ENCODE data around the gene IMPA2.
"Not testable (repeated sequence)": the region's sequence is repeated elsewhere in the genome, so short reads cannot be mapped to it uniquely, and the experiment has no call there.

DNA sequence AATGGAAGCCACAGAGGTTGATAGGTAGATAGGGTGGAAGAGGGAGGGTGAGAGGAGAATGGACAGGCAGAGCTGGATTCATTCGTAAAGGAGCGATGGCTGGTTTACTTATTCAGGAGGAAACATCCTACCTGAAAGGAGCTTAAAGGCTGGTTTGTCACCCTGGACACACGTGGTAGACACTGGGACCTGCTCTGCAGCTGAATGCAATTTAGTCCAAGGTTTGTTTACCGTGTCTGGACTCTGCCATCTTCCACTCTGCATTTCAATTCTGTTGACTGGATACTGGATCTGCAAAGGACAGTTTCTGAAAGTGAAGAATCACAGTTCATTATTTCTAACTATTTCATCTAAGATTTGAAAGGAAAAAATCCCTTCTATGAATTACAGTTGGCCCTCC is 96.7 kb downstream of the IMPA2 start:
- TF ChIP-seq, protein P1, sequence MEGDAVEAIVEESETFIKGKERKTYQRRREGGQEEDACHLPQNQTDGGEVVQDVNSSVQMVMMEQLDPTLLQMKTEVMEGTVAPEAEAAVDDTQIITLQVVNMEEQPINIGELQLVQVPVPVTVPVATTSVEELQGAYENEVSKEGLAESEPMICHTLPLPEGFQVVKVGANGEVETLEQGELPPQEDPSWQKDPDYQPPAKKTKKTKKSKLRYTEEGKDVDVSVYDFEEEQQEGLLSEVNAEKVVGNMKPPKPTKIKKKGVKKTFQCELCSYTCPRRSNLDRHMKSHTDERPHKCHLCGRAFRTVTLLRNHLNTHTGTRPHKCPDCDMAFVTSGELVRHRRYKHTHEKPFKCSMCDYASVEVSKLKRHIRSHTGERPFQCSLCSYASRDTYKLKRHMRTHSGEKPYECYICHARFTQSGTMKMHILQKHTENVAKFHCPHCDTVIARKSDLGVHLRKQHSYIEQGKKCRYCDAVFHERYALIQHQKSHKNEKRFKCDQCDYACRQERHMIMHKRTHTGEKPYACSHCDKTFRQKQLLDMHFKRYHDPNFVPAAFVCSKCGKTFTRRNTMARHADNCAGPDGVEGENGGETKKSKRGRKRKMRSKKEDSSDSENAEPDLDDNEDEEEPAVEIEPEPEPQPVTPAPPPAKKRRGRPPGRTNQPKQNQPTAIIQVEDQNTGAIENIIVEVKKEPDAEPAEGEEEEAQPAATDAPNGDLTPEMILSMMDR (conservative IDR thresholded peaks at IDR 0.05) = not testable (repeated sequence)
- TF ChIP-seq ZFX (IDR thresholded peaks at IDR 0.05) = not testable (repeated sequence)

Data from C4-2B (cell line).